SK-N-SH treated with all-trans-retinoic acid at 6 μM for 48 hours (cell line): ENCODE measurements around the gene DYNLT2.

Experiments used
- ATAC-seq: fragments of 200-7000 bp; cut with Tn5 transposase; 3 replicates; pipeline ENCODE4 v1.9.1; 2020; ENCODE audit warnings: mild to moderate bottlenecking, moderate library complexity
- ARNTL ChIP-seq: fragments of 450-650 bp; formaldehyde crosslinking; IDR thresholded peaks from 2 replicates; pipeline ENCODE4 v1.5.0; 2020; ENCODE audit warnings: low read depth, mild to moderate bottlenecking, moderate library complexity, borderline replicate concordance
- CSDC2 ChIP-seq: fragments of 250-450 bp; sonication (Bioruptor Pico); IDR thresholded peaks from 2 replicates; pipeline ENCODE4 v1.5.0; 2020; ENCODE audit warnings: mild to moderate bottlenecking, moderate library complexity
- ESRRG ChIP-seq: fragments of 250-450 bp; sonication (Bioruptor Pico); IDR thresholded peaks from 2 replicates; pipeline ENCODE4 v1.6.1; 2021; ENCODE audit warnings: mild to moderate bottlenecking
- GLIS3 ChIP-seq: fragments of 250-450 bp; sonication (Bioruptor Pico); IDR thresholded peaks from 2 replicates; pipeline ENCODE4 v1.5.0; 2020; ENCODE audit warnings: mild to moderate bottlenecking, moderate library complexity
- ISL1 ChIP-seq: fragments of 250-450 bp; sonication (Bioruptor Pico); IDR thresholded peaks from 2 replicates; pipeline ENCODE4 v2.1.2; 2022; ENCODE audit warnings: mild to moderate bottlenecking, moderate library complexity
- OSR1 ChIP-seq: fragments of 250-450 bp; sonication (Bioruptor Pico); IDR thresholded peaks from 2 replicates; pipeline ENCODE4 v1.8.0; 2022; ENCODE audit warnings: moderate library complexity, mild to moderate bottlenecking, inconsistent platforms
- PPARA ChIP-seq: fragments of 250-450 bp; sonication (Bioruptor Pico); IDR thresholded peaks from 2 replicates; pipeline ENCODE4 v1.5.0; 2020; ENCODE audit warnings: mild to moderate bottlenecking, borderline replicate concordance
- RARB ChIP-seq: fragments of 250-450 bp; sonication (Bioruptor Pico); IDR thresholded peaks from 2 replicates; pipeline ENCODE4 v1.8.0; 2021; ENCODE audit warnings: mild to moderate bottlenecking, moderate library complexity
- SNAI2 ChIP-seq: fragments of 250-450 bp; sonication (Bioruptor Pico); IDR thresholded peaks from 2 replicates; pipeline ENCODE4 v1.5.0; 2020; ENCODE audit warnings: mild to moderate bottlenecking, moderate library complexity
- TCF4 ChIP-seq: fragments of 250-450 bp; sonication (Bioruptor Pico); IDR thresholded peaks from 2 replicates; pipeline ENCODE4 v1.8.0; 2021; ENCODE audit warnings: mild to moderate bottlenecking, moderate library complexity, borderline replicate concordance
- TOX ChIP-seq: fragments of 250-450 bp; sonication (Bioruptor Pico); IDR thresholded peaks from 2 replicates; pipeline ENCODE4 v1.8.0; 2021; ENCODE audit warnings: mild to moderate bottlenecking, moderate library complexity, borderline replicate concordance
- ZC3H10 ChIP-seq: fragments of 250-450 bp; sonication (Bioruptor Pico); IDR thresholded peaks from 2 replicates; pipeline ENCODE4 v1.5.1; 2021; ENCODE audit warnings: mild to moderate bottlenecking, moderate library complexity
- ZFP3 ChIP-seq: fragments of 250-450 bp; sonication (Bioruptor Pico); IDR thresholded peaks from 2 replicates; pipeline ENCODE4 v1.5.0; 2020; ENCODE audit warnings: mild to moderate bottlenecking, moderate library complexity
- ZFP30 ChIP-seq: fragments of 450-650 bp; formaldehyde crosslinking; IDR thresholded peaks from 2 replicates; pipeline ENCODE4 v1.5.0; 2022; ENCODE audit warnings: mild to moderate bottlenecking, moderate library complexity
- ZNF565 ChIP-seq: fragments of 450-650 bp; formaldehyde crosslinking; conservative IDR thresholded peaks from 2 replicates; pipeline ENCODE4 v1.5.0; 2020; ENCODE audit warnings: low read depth, mild to moderate bottlenecking, moderate library complexity
- ZNF8 ChIP-seq: fragments of 450-650 bp; formaldehyde crosslinking; IDR thresholded peaks from 2 replicates; pipeline ENCODE4 v1.5.0; 2020; ENCODE audit warnings: mild to moderate bottlenecking, moderate library complexity
- TF ChIP-seq, protein P1 (sequence below): fragments of 250-450 bp; sonication (Bioruptor Pico); IDR thresholded peaks from 2 replicates; pipeline ENCODE4 v1.5.1; 2020; ENCODE audit warnings: low read depth, mild to moderate bottlenecking, moderate library complexity
- TF ChIP-seq, protein P2 (sequence below): fragments of 250-450 bp; sonication (Bioruptor Pico); IDR thresholded peaks from 2 replicates; pipeline ENCODE4 v1.5.1; 2021; ENCODE audit warnings: mild to moderate bottlenecking, moderate library complexity
- TF ChIP-seq, protein P3 (sequence below): fragments of 250-450 bp; sonication (Bioruptor Pico); IDR thresholded peaks from 2 replicates; pipeline ENCODE4 v1.8.0; 2021; ENCODE audit warnings: low read depth, mild to moderate bottlenecking, moderate library complexity, borderline replicate concordance
- TF ChIP-seq, protein P4 (sequence below): fragments of 250-450 bp; sonication (Bioruptor Pico); IDR thresholded peaks from 2 replicates; pipeline ENCODE4 v1.8.0; 2020; ENCODE audit warnings: mild to moderate bottlenecking, moderate library complexity, borderline replicate concordance
- TF ChIP-seq, protein P5 (sequence below): fragments of 250-450 bp; sonication (Bioruptor Pico); IDR thresholded peaks from 2 replicates; pipeline ENCODE4 v1.5.0; 2020; ENCODE audit warnings: mild to moderate bottlenecking, moderate library complexity

The DYNLT2 gene

DNA sequence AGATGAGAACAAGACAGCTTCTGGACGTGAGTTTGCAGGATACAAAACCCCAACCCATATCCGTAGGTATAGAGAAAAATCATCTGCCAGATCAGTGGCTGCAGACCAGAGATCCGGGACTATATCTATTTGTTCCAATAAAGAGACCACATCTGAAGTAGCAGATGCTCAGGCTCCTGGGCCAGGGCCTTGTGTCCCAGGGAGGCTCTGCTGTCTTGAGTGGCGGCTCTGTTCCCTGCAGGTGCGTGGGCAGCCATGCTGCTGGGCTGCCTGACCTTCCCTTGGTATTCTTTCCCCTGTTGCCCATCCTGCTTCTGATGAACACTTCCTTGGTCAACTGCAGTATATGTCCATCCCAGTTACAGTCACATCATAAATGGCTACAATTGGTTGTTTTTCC lies 35.0 kb upstream of the DYNLT2 start (continued):
- TF ChIP-seq, protein P1, sequence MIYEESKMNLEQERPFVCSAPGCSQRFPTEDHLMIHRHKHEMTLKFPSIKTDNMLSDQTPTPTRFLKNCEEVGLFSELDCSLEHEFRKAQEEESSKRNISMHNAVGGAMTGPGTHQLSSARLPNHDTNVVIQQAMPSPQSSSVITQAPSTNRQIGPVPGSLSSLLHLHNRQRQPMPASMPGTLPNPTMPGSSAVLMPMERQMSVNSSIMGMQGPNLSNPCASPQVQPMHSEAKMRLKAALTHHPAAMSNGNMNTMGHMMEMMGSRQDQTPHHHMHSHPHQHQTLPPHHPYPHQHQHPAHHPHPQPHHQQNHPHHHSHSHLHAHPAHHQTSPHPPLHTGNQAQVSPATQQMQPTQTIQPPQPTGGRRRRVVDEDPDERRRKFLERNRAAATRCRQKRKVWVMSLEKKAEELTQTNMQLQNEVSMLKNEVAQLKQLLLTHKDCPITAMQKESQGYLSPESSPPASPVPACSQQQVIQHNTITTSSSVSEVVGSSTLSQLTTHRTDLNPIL (CRISPR knock-in tag) = no peak

DNA sequence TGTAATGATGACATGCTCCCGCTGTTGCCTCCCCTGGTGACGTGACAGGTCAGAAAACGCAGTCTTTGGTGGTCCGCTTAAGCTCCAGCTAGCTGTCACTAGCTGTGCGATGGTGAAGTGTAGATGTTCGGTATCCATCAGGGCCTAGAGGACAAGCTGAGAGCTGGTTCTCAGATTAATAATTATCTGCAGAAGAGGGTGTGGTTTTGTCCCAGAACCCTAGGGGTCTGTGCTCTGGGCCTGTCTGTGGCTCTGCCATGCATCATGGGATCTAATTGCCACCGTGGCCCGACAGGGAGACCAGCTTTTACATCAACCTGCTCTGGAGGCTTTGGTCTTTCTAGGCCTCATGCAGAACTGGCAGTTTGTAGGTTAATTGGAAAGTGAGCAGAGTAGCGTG lies 34.2 kb upstream of the DYNLT2 start:
- no peak for ATAC-seq
- TF ChIP-seq, protein P1 (CRISPR knock-in tag) = no peak
- no peak for TF ChIP-seq ESRRG
- TF ChIP-seq, all 23 proteins: peak for 0

DNA sequence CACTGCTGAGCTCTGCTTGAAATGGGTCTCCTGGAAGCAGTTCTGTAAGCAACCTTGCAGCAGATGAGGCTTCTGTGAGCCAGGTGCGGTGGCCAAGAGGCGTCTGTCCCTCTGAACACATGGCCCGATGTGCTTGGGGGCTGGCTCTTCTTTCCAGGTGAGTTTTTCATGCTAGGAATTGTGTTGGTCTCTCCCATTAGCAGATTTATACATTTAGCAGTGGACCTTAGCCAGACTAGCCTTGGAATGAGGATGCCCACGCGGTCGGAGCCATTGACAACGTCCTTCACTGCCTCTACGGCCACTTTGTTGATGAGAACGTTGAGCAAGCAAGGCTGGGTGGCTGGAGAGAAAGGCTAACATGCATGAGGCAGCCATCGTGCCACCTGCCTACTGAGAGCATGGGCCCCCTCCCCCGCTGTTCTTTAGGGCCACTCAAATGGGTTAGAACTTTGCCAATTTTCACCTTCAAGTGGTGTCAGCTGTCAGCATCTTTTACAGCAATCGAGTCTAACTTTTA lies 33.5 kb upstream of the DYNLT2 start:
- no peak for TF ChIP-seq ISL1
- TF ChIP-seq, protein P2, sequence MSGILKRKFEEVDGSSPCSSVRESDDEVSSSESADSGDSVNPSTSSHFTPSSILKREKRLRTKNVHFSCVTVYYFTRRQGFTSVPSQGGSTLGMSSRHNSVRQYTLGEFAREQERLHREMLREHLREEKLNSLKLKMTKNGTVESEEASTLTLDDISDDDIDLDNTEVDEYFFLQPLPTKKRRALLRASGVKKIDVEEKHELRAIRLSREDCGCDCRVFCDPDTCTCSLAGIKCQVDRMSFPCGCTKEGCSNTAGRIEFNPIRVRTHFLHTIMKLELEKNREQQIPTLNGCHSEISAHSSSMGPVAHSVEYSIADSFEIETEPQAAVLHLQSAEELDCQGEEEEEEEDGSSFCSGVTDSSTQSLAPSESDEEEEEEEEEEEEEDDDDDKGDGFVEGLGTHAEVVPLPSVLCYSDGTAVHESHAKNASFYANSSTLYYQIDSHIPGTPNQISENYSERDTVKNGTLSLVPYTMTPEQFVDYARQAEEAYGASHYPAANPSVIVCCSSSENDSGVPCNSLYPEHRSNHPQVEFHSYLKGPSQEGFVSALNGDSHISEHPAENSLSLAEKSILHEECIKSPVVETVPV = no peak
- TF ChIP-seq ZC3H10 (CRISPR knock-in tag) = no peak
- TF ChIP-seq TCF4 (CRISPR knock-in tag) = no peak
- TF ChIP-seq CSDC2 (CRISPR knock-in tag) = no peak
- no peak for TF ChIP-seq ZNF565 (CRISPR knock-in tag)
- no peak for TF ChIP-seq ZNF8
- no peak for TF ChIP-seq SNAI2 (CRISPR knock-in tag)
- TF ChIP-seq RARB = no peak
- TF ChIP-seq GLIS3 (CRISPR knock-in tag) = no peak
- no peak for TF ChIP-seq ARNTL
- TF ChIP-seq, protein P3, sequence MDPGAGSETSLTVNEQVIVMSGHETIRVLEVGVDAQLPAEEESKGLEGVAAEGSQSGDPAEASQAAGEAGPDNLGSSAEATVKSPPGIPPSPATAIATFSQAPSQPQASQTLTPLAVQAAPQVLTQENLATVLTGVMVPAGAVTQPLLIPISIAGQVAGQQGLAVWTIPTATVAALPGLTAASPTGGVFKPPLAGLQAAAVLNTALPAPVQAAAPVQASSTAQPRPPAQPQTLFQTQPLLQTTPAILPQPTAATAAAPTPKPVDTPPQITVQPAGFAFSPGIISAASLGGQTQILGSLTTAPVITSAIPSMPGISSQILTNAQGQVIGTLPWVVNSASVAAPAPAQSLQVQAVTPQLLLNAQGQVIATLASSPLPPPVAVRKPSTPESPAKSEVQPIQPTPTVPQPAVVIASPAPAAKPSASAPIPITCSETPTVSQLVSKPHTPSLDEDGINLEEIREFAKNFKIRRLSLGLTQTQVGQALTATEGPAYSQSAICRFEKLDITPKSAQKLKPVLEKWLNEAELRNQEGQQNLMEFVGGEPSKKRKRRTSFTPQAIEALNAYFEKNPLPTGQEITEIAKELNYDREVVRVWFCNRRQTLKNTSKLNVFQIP = no peak
- TF ChIP-seq ZFP3 (CRISPR knock-in tag) = no peak
- no peak for TF ChIP-seq TOX (CRISPR knock-in tag)
- no peak for TF ChIP-seq PPARA (CRISPR knock-in tag)
- no peak for TF ChIP-seq OSR1 (CRISPR knock-in tag)
- no peak for TF ChIP-seq ZFP30 (CRISPR knock-in tag)
- TF ChIP-seq, protein P4, sequence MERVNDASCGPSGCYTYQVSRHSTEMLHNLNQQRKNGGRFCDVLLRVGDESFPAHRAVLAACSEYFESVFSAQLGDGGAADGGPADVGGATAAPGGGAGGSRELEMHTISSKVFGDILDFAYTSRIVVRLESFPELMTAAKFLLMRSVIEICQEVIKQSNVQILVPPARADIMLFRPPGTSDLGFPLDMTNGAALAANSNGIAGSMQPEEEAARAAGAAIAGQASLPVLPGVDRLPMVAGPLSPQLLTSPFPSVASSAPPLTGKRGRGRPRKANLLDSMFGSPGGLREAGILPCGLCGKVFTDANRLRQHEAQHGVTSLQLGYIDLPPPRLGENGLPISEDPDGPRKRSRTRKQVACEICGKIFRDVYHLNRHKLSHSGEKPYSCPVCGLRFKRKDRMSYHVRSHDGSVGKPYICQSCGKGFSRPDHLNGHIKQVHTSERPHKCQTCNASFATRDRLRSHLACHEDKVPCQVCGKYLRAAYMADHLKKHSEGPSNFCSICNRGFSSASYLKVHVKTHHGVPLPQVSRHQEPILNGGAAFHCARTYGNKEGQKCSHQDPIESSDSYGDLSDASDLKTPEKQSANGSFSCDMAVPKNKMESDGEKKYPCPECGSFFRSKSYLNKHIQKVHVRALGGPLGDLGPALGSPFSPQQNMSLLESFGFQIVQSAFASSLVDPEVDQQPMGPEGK (CRISPR knock-in tag) = no peak
- no peak for ATAC-seq

DNA sequence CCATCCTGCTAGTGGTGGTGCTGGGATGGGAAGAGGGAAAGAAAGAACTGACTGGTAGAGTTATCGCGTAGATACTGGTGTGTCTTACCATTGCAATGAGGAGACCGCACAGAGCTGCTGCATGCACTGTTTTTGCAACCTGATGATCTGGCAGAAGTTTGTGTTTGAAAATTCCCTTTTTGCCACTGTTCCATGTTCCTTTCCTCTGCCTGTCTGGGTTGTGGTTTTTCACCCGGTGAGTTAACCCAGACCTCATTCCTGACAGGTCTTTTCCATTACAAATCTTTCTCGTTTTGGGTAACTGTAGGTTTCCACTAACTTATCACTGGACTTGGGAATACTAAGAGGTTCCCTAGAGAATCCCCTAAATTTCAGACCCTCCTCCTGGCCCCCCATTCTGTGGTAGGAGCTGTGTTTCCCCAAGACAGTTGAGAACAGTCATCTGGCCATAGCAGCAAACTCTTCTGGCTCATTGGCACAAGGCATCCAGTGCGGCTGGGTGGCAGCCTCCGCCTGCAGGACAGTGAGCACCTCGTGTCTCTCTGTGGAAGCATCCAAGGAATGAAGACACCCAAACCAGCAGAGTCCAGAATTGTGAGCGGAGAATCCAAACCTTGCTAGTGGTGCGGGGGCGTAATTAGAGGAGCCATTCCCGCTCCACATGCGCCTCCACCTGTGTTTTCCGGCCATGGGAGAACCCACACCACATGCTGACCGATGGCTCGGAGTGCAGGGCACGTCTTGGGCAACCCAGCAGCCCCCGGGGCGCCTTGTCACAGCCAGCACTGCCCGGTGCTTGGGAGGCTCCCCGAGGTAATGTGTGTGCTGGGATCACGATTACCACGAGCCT lies 32.8 kb upstream of the DYNLT2 start:
- ATAC-seq = no peak
- TF ChIP-seq ARNTL (no peak), TCF4 (CRISPR knock-in tag) (no peak), ZFP3 (CRISPR knock-in tag) (no peak), CSDC2 (CRISPR knock-in tag) (no peak), ESRRG (no peak), SNAI2 (CRISPR knock-in tag) (no peak)
- TF ChIP-seq, protein P2 = no peak
- TF ChIP-seq, protein P5, sequence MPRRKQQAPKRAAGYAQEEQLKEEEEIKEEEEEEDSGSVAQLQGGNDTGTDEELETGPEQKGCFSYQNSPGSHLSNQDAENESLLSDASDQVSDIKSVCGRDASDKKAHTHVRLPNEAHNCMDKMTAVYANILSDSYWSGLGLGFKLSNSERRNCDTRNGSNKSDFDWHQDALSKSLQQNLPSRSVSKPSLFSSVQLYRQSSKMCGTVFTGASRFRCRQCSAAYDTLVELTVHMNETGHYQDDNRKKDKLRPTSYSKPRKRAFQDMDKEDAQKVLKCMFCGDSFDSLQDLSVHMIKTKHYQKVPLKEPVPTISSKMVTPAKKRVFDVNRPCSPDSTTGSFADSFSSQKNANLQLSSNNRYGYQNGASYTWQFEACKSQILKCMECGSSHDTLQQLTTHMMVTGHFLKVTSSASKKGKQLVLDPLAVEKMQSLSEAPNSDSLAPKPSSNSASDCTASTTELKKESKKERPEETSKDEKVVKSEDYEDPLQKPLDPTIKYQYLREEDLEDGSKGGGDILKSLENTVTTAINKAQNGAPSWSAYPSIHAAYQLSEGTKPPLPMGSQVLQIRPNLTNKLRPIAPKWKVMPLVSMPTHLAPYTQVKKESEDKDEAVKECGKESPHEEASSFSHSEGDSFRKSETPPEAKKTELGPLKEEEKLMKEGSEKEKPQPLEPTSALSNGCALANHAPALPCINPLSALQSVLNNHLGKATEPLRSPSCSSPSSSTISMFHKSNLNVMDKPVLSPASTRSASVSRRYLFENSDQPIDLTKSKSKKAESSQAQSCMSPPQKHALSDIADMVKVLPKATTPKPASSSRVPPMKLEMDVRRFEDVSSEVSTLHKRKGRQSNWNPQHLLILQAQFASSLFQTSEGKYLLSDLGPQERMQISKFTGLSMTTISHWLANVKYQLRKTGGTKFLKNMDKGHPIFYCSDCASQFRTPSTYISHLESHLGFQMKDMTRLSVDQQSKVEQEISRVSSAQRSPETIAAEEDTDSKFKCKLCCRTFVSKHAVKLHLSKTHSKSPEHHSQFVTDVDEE (CRISPR knock-in tag) = no peak
- TF ChIP-seq, protein P1 (CRISPR knock-in tag) = no peak
